CD14-positive monocyte (primary cell): ENCODE data around the gene B4GALT1. TPM values are rescaled to one million over a fixed set of nuclear protein-coding genes. Genes with fewer than 3 reads are reported as not detected.

Experiments used
- DNase-seq, 3 donors: peaks; one replicate each; pipeline ENCODE4 v3.0.0-alpha.2; 2011 to 2022
- H2AFZ ChIP-seq: 2 replicates; pipeline ENCODE4 v1.6.0; 2012; ENCODE audit warnings: mild to moderate bottlenecking, low read depth, low read length, inconsistent platforms; ENCODE audit not compliant: insufficient read depth, poor library complexity, severe bottlenecking
- H3K27ac ChIP-seq, 2 donors: 1 replicate in 1 of 2; 2 replicates in 1 of 2; pipeline ENCODE4 v1.5.1; 2012 to 2013; ENCODE audit warnings: low read length in 2 of 2, control low read depth in 1 of 2, inconsistent platforms in 1 of 2, low read depth in 1 of 2, mild to moderate bottlenecking in 1 of 2
- H3K27me3 ChIP-seq, 2 donors: one replicate each; pipeline versions ENCODE4 v1.6.0 to v1.6.1; 2011 to 2013; ENCODE audit warnings: low read length in 2 of 2; ENCODE audit not compliant: control insufficient read depth in 2 of 2, insufficient read depth in 2 of 2
- H3K36me3 ChIP-seq, 2 donors: replicated peaks in 1 of 2; 1 replicate in 1 of 2; 2 replicates in 1 of 2; pipeline versions ENCODE4 v1.5.1 to v1.6.1; 2012 to 2013; ENCODE audit warnings: low read length in 2 of 2, control low read depth in 1 of 2, inconsistent platforms in 1 of 2, mild to moderate bottlenecking in 1 of 2; ENCODE audit not compliant: insufficient read depth in 2 of 2, control insufficient read depth in 1 of 2
- H3K4me1 ChIP-seq, 2 donors: 1 replicate in 1 of 2; 2 replicates in 1 of 2; pipeline versions ENCODE4 v1.5.1 to v1.6.1; 2012 to 2013; ENCODE audit warnings: low read length in 2 of 2, control low read depth in 1 of 2, inconsistent platforms in 1 of 2, mild to moderate bottlenecking in 1 of 2, moderate library complexity in 1 of 2; ENCODE audit not compliant: insufficient read depth in 2 of 2, control insufficient read depth in 1 of 2
- H3K4me2 ChIP-seq: replicated peaks from 2 replicates; pipeline ENCODE3; 2012; ENCODE audit warnings: low read length, moderate library complexity, mild to moderate bottlenecking; ENCODE audit not compliant: poor library complexity, severe bottlenecking; ENCODE audit errors: extremely low read depth
- H3K4me3 ChIP-seq, 3 experiments: fragments of 200-600 bp in 1 of 3; sonication (generic) in 1 of 3; replicated peaks in 1 of 3; 1 replicate in 2 of 3; 2 replicates in 1 of 3; pipeline ENCODE4 v1.5.1; 2011 to 2013; ENCODE audit warnings: low read length in 3 of 3, mild to moderate bottlenecking in 3 of 3, control low read depth in 2 of 3, low read depth in 2 of 3, inconsistent platforms in 1 of 3, moderate library complexity in 1 of 3
- H3K79me2 ChIP-seq: 2 replicates; pipeline ENCODE4 v1.6.0; 2012; ENCODE audit warnings: mild to moderate bottlenecking, control low read depth, inconsistent platforms, low read length, moderate library complexity; ENCODE audit not compliant: insufficient read depth
- H3K9ac ChIP-seq: 2 replicates; pipeline ENCODE4 v1.6.0; 2017; ENCODE audit warnings: low read length, mild to moderate bottlenecking; ENCODE audit not compliant: insufficient read depth, poor library complexity, severe bottlenecking
- H3K9me3 ChIP-seq, 2 donors: replicated peaks in 1 of 2; 1 replicate in 1 of 2; 2 replicates in 1 of 2; pipeline versions ENCODE4 v1.5.1 to v1.6.1; 2012 to 2013; ENCODE audit warnings: low read length in 2 of 2, control low read depth in 1 of 2; ENCODE audit not compliant: control insufficient read depth in 1 of 2, insufficient read depth in 1 of 2
- H4K20me1 ChIP-seq: 2 replicates; pipeline ENCODE4 v1.6.0; 2012; ENCODE audit warnings: mild to moderate bottlenecking, low read length, control low read depth, moderate library complexity; ENCODE audit not compliant: insufficient read depth
- H3K27ac Mint-ChIP-seq, 7 donors: one replicate each; pipeline ENCODE4 v1.8.0; 2020; ENCODE audit warnings: mild to moderate bottlenecking in 7 of 7, mixed read lengths in 7 of 7, moderate library complexity in 6 of 7, inconsistent platforms in 2 of 7
- H3K27me3 Mint-ChIP-seq, 3 donors: one replicate each; pipeline ENCODE4 v1.8.0; 2021 to 2022; ENCODE audit warnings: low read depth in 3 of 3, mild to moderate bottlenecking in 3 of 3, mixed read lengths in 3 of 3, moderate library complexity in 3 of 3, inconsistent platforms in 1 of 3
- H3K36me3 Mint-ChIP-seq, 2 donors: one replicate each; pipeline ENCODE4 v1.8.0; 2020; ENCODE audit warnings: mixed read lengths in 2 of 2, inconsistent platforms in 1 of 2, mild to moderate bottlenecking in 1 of 2
- H3K4me1 Mint-ChIP-seq: one replicate; pipeline ENCODE4 v1.8.0; 2020; ENCODE audit warnings: mild to moderate bottlenecking, mixed read lengths
- H3K4me3 Mint-ChIP-seq, 2 donors: one replicate each; pipeline ENCODE4 v1.8.0; 2020; ENCODE audit warnings: mild to moderate bottlenecking in 2 of 2, mixed read lengths in 2 of 2, moderate library complexity in 1 of 2
- H3K9me3 Mint-ChIP-seq, 7 donors: one replicate each; pipeline ENCODE4 v1.8.0; 2020 to 2022; ENCODE audit warnings: mixed read lengths in 7 of 7, mild to moderate bottlenecking in 6 of 7, moderate library complexity in 6 of 7, inconsistent platforms in 2 of 7
- CTCF ChIP-seq: fragments of 200-600 bp; IDR thresholded peaks from one replicate; pipeline ENCODE4 v1.8.0; 2022; ENCODE audit warnings: antibody characterized with exemption, mild to moderate bottlenecking
- WGBS: methylation state at CpG from one replicate; pipeline ENCODE4 v1.1.5; 2013; ENCODE audit warnings: missing lambda C conversion rate; ENCODE audit not compliant: insufficient coverage; 5-methylcytosine and 5-hydroxymethylcytosine counted together
- intact Hi-C, 2 donors: fragments of 100-400 bp; cut with micrococcal nuclease; formaldehyde crosslinking; loops; one replicate each; pipeline versions ENCODE4 v1.15.0 to v1.15.1; 2023
- polyA plus RNA-seq, 3 donors: library from polyadenylated mRNA; depleted of rRNA in 1 of 3; unstranded in 2 of 3; stranded (reverse) in 1 of 3; fragments of 300-500 nt in 2 of 3; fragments of >200 nt in 1 of 3; fragmentation: Illumina TruSeq in 2 of 3; gene quantifications; 1 replicate in 2 of 3; 2 replicates in 1 of 3; pipeline ENCODE4 v1.2.3, GENCODE V29; 2012 to 2021

B4GALT1 gene
- polyA plus RNA-seq, 3 donors = 27.6 to 53.7 (median 38.6) TPM

DNA sequence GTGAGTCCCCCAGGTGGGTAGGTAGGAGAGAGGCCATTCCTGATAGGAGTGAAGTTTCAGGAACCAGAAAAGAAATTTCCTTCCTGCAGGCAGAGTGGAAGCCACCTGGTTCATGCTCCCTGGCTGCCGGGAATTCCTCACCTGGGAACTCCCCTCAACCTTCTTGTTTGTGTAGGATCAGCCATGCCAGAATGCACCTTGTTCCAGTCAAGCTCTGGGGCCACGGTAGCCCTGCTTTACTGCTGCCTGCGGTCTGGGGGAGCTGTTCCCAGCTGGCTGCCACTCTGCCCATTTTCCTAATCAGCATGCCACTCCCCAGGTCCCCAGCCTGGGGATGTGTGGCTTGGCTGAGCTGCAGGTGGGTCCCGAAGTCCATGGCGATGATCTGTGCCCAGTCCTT lies 18.7 kb upstream of the B4GALT1 start:
- Histone ChIP-seq H3K4me3 (no peak overlapping the region), H3K79me2 (no peaks in the 10 kb centered on the region), H3K4me2 (no peak overlapping the region), H3K27me3 (no peaks in the 10 kb centered on the region), H3K4me1 (no peaks in the 10 kb centered on the region), H3K9ac (no peak overlapping the region), H2AFZ (no peak overlapping the region), H3K36me3 (no peaks in the 10 kb centered on the region), H3K9me3 (no peaks in the 10 kb centered on the region), H3K27ac (no peak overlapping the region), H4K20me1 (no peaks in the 10 kb centered on the region)
- TF ChIP-seq CTCF = no peak
- intact Hi-C loops = no loop called here
- Mint-ChIP-seq H3K4me3 (no peak overlapping the region), H3K27me3 (peaks cover 0 to 4% (median 1%) of the 10 kb centered on the region in 3 donors), H3K4me1 (peaks cover 1% of the 10 kb centered on the region), H3K9me3 (peaks cover 0 to 3% (median 0%) of the 10 kb centered on the region in 7 donors), H3K36me3 (no peaks in the 10 kb centered on the region), H3K27ac (no peak overlapping the region)
- no CpG with 5 or more reads among the region's 5 CpGs for WGBS
- no peak for DNase-seq

DNA sequence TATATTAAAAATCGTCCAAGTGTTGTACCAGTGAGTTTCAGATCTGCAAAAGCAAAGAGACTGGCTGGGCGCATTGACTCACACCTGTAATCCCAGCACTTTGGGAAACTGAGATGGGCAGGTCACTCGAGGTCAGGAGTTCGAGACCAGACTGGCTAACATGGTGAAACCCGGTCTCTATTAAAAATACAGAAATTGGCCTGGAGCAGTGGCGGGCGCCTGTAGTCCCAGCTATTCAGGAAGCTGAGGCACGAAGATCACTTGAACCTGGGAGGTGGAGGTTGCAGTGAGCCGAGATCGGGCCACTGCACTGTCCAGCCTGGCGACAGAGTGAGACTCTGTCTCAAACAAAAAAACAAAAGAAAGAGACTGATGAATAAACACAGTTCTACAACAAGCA lies 18.3 kb upstream of the B4GALT1 start:
- peak overlapping the region in 1 of 7 donors; percentile 14 for H3K27ac Mint-ChIP-seq
- no peak overlapping the region for H2AFZ ChIP-seq
- H3K4me1 Mint-ChIP-seq = peaks cover 1% of the 10 kb centered on the region

More for the DNA sequence above, 18.3 kb upstream of the B4GALT1 start:
- no peaks in the 10 kb centered on the region for H3K9me3 ChIP-seq
- no peak overlapping the region for H3K4me3 Mint-ChIP-seq
- DNase-seq = no peak
- TF ChIP-seq CTCF = no peak
- no peaks in the 10 kb centered on the region for H3K36me3 Mint-ChIP-seq
- H3K9ac ChIP-seq = no peak overlapping the region
- intact Hi-C loops = no loop called here
- no peaks in the 10 kb centered on the region for H3K4me1 ChIP-seq
- no peaks in the 10 kb centered on the region for H4K20me1 ChIP-seq
- WGBS = 94% methylated on average over 3 of the region's 11 CpGs
- H3K36me3 ChIP-seq = no peaks in the 10 kb centered on the region
- H3K4me2 ChIP-seq = no peak overlapping the region
- no peaks in the 10 kb centered on the region for H3K27me3 ChIP-seq
- no peak overlapping the region for H3K4me3 ChIP-seq
- no peak overlapping the region for H3K27ac ChIP-seq
- peaks cover 0 to 4% (median 1%) of the 10 kb centered on the region in 3 donors for H3K27me3 Mint-ChIP-seq
- H3K9me3 Mint-ChIP-seq = peaks cover 0 to 3% (median 0%) of the 10 kb centered on the region in 7 donors
- H3K79me2 ChIP-seq = no peaks in the 10 kb centered on the region
